Common myeloid progenitor, CD34-positive (primary cell): Measurements from ENCODE around the gene CLEC11A.

Source experiments
- CTCF ChIA-PET: fragments of 350-600 bp; sonication (Branson Sonifier 250); formaldehyde crosslinking; loops from one replicate; lab custom pipeline; 2021; ENCODE audit warnings: antibody characterized with exemption; lab: Charles Lee
- POLR2A ChIA-PET: fragments of 350-600 bp; sonication (Branson Sonifier 250); formaldehyde crosslinking; loops from one replicate; lab custom pipeline; 2021; ENCODE audit warnings: antibody characterized with exemption; lab: Charles Lee
- DNase-seq, 3 donors: peaks; one replicate each; pipeline versions ENCODE4 v3.0.0 to v3.0.0-alpha.2; 2013
- H3K27ac ChIP-seq, 2 experiments: 1 replicate in 1 of 2; 2 replicates in 1 of 2; pipeline ENCODE4 v1.7.0; 2013; ENCODE audit warnings: inconsistent platforms in 2 of 2, low read length in 2 of 2, mild to moderate bottlenecking in 2 of 2, low read depth in 1 of 2, moderate library complexity in 1 of 2; ENCODE audit not compliant: severe bottlenecking in 2 of 2, insufficient read depth in 1 of 2, poor library complexity in 1 of 2
- H3K27me3 ChIP-seq, 5 experiments: replicated peaks in 2 of 5; 1 replicate in 3 of 5; 2 replicates in 2 of 5; pipeline versions ENCODE4 v1.6.1 to v1.7.0; 2013; ENCODE audit warnings: low read length in 4 of 5, mild to moderate bottlenecking in 2 of 5, moderate library complexity in 2 of 5, inconsistent platforms in 1 of 5; ENCODE audit not compliant: insufficient read depth in 5 of 5, control insufficient read depth in 4 of 5
- H3K36me3 ChIP-seq, 4 experiments: 1 replicate in 2 of 4; 2 replicates in 2 of 4; pipeline versions ENCODE4 v1.6.1 to v1.7.0; 2013; ENCODE audit warnings: low read length in 3 of 4, control low read depth in 1 of 4, mild to moderate bottlenecking in 1 of 4; ENCODE audit not compliant: control insufficient read depth in 4 of 4, insufficient read depth in 4 of 4
- H3K4me1 ChIP-seq, 4 experiments: 1 replicate in 3 of 4; 2 replicates in 1 of 4; pipeline versions ENCODE4 v1.6.1 to v1.7.1; 2013; ENCODE audit warnings: low read length in 3 of 4, mild to moderate bottlenecking in 3 of 4, control low read depth in 1 of 4, inconsistent platforms in 1 of 4, moderate library complexity in 1 of 4; ENCODE audit not compliant: control insufficient read depth in 4 of 4, insufficient read depth in 4 of 4; ENCODE audit errors: control extremely low read depth in 1 of 4
- H3K4me3 ChIP-seq, 7 experiments: 1 replicate in 4 of 7; 2 replicates in 3 of 7; pipeline versions ENCODE4 v1.5.1 to v1.7.0; 2013; ENCODE audit warnings: mild to moderate bottlenecking in 7 of 7, low read length in 6 of 7, moderate library complexity in 6 of 7, inconsistent platforms in 2 of 7, low read depth in 2 of 7, control low read depth in 1 of 7; ENCODE audit not compliant: insufficient read depth in 4 of 7, control insufficient read depth in 1 of 7; ENCODE audit errors: extremely low read depth in 1 of 7
- H3K9me3 ChIP-seq, 5 experiments: 1 replicate in 4 of 5; 2 replicates in 1 of 5; pipeline versions ENCODE4 v1.6.1 to v1.7.1; 2013; ENCODE audit warnings: low read length in 4 of 5, mild to moderate bottlenecking in 2 of 5, inconsistent platforms in 1 of 5, low read depth in 1 of 5, moderate library complexity in 1 of 5; ENCODE audit not compliant: control insufficient read depth in 4 of 5, insufficient read depth in 2 of 5; ENCODE audit errors: control extremely low read depth in 1 of 5
- WGBS: methylation state at CpG from one replicate; pipeline ENCODE4 v1.1.5; 2013; ENCODE audit not compliant: insufficient coverage; 5-methylcytosine and 5-hydroxymethylcytosine counted together

Gene CLEC11A

DNA sequence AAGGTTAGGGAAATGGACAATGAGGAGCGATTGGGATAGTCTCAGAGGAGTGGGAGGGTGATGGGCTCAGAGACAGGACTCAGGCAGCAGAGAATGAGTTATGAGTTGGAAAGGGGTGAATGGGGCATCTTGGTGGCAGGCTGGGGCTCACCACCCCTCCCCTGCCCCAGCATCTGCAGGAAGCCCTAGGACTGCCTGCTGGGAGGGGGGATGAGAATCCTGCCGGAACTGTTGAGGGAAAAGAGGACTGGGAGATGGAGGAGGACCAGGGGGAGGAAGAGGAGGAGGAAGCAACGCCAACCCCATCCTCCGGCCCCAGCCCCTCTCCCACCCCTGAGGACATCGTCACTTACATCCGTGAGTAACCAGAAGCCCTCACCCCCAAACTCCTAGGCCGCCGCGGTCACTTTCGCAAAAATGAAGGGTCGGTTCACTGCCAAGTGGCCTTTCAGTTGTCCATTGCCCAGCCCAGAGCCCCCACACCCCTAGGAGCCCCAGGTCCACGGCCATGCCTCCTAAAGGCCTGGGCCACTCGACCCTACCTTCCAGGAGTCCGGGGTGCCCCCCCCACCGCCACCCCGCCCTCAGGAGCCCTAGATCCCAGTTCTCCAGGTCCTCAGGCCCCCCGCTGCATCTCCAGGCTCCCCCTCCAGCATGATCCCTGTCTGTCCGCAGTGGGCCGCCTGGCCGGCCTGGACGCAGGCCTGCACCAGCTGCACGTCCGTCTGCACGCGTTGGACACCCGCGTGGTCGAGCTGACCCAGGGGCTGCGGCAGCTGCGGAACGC, 764 bp downstream of the CLEC11A start:
- Histone ChIP-seq H3K9me3 (no peaks in the 10 kb centered on the region), H3K27me3 (peaks cover 0 to 47% (median 26%) of the 10 kb centered on the region in 5 experiments), H3K4me3 (peak overlapping the region; percentile 54 to 87 (median 68)), H3K27ac (peak overlapping the region in 1 of 2 experiments; percentile 43), H3K36me3 (peaks cover 0 to 2% (median 0%) of the 10 kb centered on the region in 4 experiments), H3K4me1 (peaks cover 5 to 63% (median 37%) of the 10 kb centered on the region in 4 experiments)
- ChIA-PET POLR2A (interaction anchor here (0.9 to 1.5 kb wide), 3 partner anchors 53 to 81 kb away, joined by 3 to 5 read pairs (median 3); no protein-coding TSS in a partner anchor), CTCF (interaction anchor here (1.0 to 3.3 kb wide), 14 partner anchors 10 to 71 kb away, joined by 3 to 26 read pairs (median 6); partner anchors contain the start of gene ACP4)
- 3% methylated on average over 25 of the region's 31 CpGs for WGBS
- DNase-seq = no peak

DNA sequence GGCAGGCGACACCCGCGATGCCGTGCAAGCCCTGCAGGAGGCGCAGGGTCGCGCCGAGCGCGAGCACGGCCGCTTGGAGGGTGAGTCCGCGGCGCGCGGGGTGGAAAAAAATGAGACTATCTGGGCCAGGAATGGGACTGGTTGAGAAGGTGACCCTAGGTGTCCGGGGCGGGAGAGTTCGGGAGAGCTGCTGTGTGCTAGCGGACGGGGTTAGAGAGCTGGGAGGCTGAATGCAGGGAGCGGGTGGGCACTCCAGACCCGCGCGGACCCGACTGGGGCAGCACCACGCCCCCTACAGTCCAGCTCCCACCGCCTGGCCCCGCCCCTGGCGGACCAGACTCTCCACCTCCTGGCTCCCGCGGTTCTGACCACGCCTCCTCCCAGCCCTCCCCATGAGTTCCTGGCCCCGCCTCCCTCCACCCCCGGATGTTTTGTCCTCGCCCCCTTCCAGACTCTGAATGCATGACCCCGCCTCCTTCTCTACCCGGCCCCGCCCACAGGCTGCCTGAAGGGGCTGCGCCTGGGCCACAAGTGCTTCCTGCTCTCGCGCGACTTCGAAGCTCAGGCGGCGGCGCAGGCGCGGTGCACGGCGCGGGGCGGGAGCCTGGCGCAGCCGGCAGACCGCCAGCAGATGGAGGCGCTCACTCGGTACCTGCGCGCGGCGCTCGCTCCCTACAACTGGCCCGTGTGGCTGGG, 1.5 kb downstream of the CLEC11A start:
- Histone ChIP-seq H3K9me3 (no peaks in the 10 kb centered on the region), H3K4me3 (peak overlapping the region; percentile 54 to 87 (median 68)), H3K27me3 (peaks cover 0 to 44% (median 26%) of the 10 kb centered on the region in 5 experiments), H3K27ac (peak overlapping the region in 1 of 2 experiments; percentile 78), H3K36me3 (peaks cover 0 to 2% (median 0%) of the 10 kb centered on the region in 4 experiments), H3K4me1 (peaks cover 5 to 61% (median 36%) of the 10 kb centered on the region in 4 experiments)
- DNase-seq = peak; percentile 99 to 100 (median 99)
- ChIA-PET POLR2A (interaction anchor here (0.5 to 1.5 kb wide), 5 partner anchors 53 to 1760 kb away, joined by 3 to 5 read pairs (median 3); no protein-coding TSS in a partner anchor), CTCF (interaction anchor here (0.6 to 3.1 kb wide), 14 partner anchors 11 to 358 kb away, joined by 3 to 11 read pairs (median 4); partner anchors contain the start of gene ACP4)
- WGBS = 0% methylated on average over 54 of the region's 65 CpGs

DNA sequence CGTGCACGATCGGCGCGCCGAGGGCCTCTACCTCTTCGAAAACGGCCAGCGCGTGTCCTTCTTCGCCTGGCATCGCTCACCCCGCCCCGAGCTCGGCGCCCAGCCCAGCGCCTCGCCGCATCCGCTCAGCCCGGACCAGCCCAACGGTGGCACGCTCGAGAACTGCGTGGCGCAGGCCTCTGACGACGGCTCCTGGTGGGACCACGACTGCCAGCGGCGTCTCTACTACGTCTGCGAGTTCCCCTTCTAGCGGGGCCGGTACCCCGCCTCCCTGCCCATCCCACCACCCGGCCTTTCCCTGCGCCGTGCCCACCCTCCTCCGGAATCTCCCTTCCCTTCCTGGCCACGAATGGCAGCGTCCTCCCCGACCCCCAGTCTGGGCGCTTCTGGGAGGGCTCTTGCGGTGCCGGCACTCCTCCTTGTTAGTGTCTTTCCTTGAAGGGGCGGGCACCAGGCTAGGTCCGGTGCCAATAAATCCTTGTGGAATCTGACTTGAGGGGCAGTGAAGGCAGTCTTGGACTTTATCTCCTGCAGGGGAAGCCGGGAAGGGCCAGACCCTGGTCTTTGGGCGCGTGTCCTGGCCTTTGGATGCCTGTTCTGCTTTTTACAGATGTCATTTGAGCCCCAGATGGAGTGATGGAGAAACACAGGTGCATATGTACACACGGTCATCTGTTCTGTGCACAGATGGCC, 2.2 kb downstream of the CLEC11A start:
- no peaks in the 10 kb centered on the region for H3K9me3 ChIP-seq
- peaks cover 0 to 39% (median 22%) of the 10 kb centered on the region in 5 experiments for H3K27me3 ChIP-seq
- peak overlapping the region; percentile 46 to 87 (median 68) for H3K4me3 ChIP-seq
- H3K27ac ChIP-seq = peak overlapping the region in 1 of 2 experiments; percentile 78
- peaks cover 5 to 57% (median 35%) of the 10 kb centered on the region in 4 experiments for H3K4me1 ChIP-seq
- 2% methylated on average over 49 of the region's 52 CpGs for WGBS
- POLR2A ChIA-PET = interaction anchor here (0.5 to 1.5 kb wide), 3 partner anchors 80 to 1761 kb away, joined by 3 to 5 read pairs (median 3); no protein-coding TSS in a partner anchor
- peaks cover 0 to 2% (median 0%) of the 10 kb centered on the region in 4 experiments for H3K36me3 ChIP-seq
- no peak for DNase-seq
- CTCF ChIA-PET = interaction anchor here (0.6 to 3.1 kb wide), 12 partner anchors 12 to 359 kb away, joined by 3 to 11 read pairs (median 5); no protein-coding TSS in a partner anchor

DNA sequence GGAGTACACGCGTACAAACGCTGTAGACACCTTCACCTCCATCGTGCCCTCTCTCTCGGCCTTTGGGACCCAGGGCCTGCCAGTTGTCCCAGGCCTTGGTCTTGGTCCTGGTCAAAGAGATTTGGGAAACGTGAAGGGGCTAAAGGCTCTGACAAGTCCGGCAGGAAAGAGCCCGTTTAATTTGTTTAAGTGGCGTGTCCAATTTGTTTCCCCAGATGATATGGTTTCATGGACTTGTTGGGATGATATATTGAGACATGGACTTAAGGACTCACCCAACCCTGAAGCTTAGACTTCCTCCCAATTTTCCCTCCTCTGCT, 2.7 kb downstream of the CLEC11A start:
- peaks cover 0 to 34% (median 19%) of the 10 kb centered on the region in 5 experiments for H3K27me3 ChIP-seq
- peak overlapping the region in 5 of 7 experiments; percentile 60 to 87 (median 71) for H3K4me3 ChIP-seq
- DNase-seq = no peak
- ChIA-PET CTCF (interaction anchor here (0.6 kb wide), 1 partner anchor 40 kb away, joined by 3 read pairs; no protein-coding TSS in a partner anchor), POLR2A (no interaction called here)
- H3K36me3 ChIP-seq = peaks cover 0 to 2% (median 0%) of the 10 kb centered on the region in 4 experiments
- 74% methylated on average over 7 of the region's 9 CpGs for WGBS
- no peaks in the 10 kb centered on the region for H3K9me3 ChIP-seq
- H3K4me1 ChIP-seq = peaks cover 5 to 52% (median 34%) of the 10 kb centered on the region in 4 experiments
- peak overlapping the region in 1 of 2 experiments; percentile 78 for H3K27ac ChIP-seq

DNA sequence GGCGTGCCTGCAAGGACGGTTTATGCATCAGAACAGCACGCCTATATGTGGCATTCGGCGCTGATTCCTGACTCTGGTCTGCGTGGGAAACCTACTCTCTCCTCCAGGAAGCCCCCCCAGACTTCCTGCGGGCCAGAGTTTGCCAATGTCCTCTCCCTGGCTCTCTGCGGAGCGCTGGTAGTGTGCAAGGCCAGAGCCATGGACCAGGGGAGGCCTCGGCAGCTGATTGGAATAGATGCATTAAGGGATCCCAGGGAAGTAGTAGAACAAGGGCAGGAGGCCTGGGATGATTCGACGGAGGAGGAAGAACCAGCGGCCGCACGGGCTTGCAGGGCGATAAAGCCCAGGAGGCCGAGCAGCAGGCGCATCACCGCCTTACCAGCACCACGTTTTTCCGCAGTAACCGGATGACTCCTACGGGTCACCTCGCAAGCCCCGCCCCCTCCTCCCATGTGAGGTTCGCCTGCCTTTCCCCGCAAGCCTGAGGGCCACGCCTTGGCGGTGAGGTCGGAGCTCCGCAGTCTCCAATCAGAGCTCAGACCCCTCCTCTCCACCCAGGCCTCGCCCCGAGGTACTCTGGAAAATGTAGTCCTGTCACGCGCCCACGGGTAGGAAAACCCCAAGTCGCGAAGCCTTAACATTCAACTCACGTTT, 5.0 kb downstream of the CLEC11A start:
- CTCF ChIA-PET = interaction anchor here (1.1 kb wide), 1 partner anchor 39 kb away, joined by 3 read pairs; no protein-coding TSS in a partner anchor
- POLR2A ChIA-PET = no interaction called here

DNA sequence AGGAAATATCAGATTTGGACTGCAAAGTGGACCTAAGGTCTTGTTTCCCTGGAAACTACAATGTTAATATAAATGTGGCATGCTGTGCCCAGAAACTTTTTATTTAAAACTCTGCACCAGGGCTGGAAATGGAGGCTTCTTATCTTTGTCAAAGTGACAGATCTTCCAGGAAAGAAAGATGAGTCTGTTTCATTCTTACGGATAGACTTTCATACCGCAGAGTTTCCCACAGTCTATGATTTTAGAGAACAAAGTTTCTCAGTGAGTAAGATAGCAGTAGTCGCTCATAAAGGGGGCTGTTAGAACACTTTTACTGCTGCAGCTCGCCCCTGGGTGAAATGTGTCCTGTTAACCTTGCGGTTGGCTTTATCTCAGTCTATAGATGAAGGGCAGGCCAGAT, 6.7 kb downstream of the CLEC11A start:
- H3K27ac ChIP-seq = no peak overlapping the region
- POLR2A ChIA-PET = no interaction called here
- WGBS = 85% methylated on average over 3 of the region's 5 CpGs
- peaks cover 5 to 24% (median 16%) of the 10 kb centered on the region in 4 experiments for H3K4me1 ChIP-seq
- CTCF ChIA-PET = no interaction called here
- H3K27me3 ChIP-seq = peaks cover 0 to 8% (median 2%) of the 10 kb centered on the region in 5 experiments
- DNase-seq = no peak
- H3K36me3 ChIP-seq = peaks cover 0 to 2% (median 0%) of the 10 kb centered on the region in 4 experiments
- H3K4me3 ChIP-seq = no peak overlapping the region
- H3K9me3 ChIP-seq = no peaks in the 10 kb centered on the region

More for the DNA sequence above, 5.0 kb downstream of the CLEC11A start:
- Histone ChIP-seq H3K27me3 (peaks cover 0 to 11% (median 9%) of the 10 kb centered on the region in 5 experiments), H3K4me1 (peaks cover 5 to 37% (median 27%) of the 10 kb centered on the region in 4 experiments), H3K27ac (peak overlapping the region in 1 of 2 experiments; percentile 32), H3K4me3 (peak overlapping the region in 3 of 7 experiments; percentile 26 to 42 (median 29)), H3K9me3 (no peaks in the 10 kb centered on the region), H3K36me3 (peaks cover 0 to 2% (median 0%) of the 10 kb centered on the region in 4 experiments)
- peak; percentile 88 to 94 (median 92) for DNase-seq
- WGBS = 33% methylated on average over 24 of the region's 39 CpGs
